Renal cortex interstitium (tissue), 11 donors: ENCODE measurements around the gene SIX6. TPM values are rescaled to one million over a fixed set of nuclear protein-coding genes. Genes with fewer than 3 reads are reported as not detected.

ENCODE experiments used
- DNase-seq, 11 donors: peaks; one replicate each; pipeline ENCODE4 v3.0.0-alpha.2; 2013; ENCODE audit warnings: low read depth in 9 of 11, low spot score in 4 of 11; ENCODE audit errors: extremely low read depth in 1 of 11
- polyA plus RNA-seq, 3 donors: library from polyadenylated mRNA; unstranded; fragments of 120-200 nt; gene quantifications; one replicate each; pipeline ENCODE4 v1.2.1, GENCODE V29; 2013; ENCODE audit not compliant: insufficient read length in 3 of 3

Gene SIX6
- polyA plus RNA-seq, 3 donors: 0.05 TPM; not detected in 2

GRCh38 chr14:60510951-60511599, 2.1 kb downstream of the SIX6 start:
- no peak for DNase-seq

GRCh38 chr14:60512126-60512525, 3.2 kb downstream of the SIX6 start:
- no peak for DNase-seq

- DNase-seq: no peak
Measured at GRCh38 chr14:60512973-60513571, 4.1 kb downstream of the SIX6 start.

GRCh38 chr14:60514378-60514740, 5.4 kb downstream of the SIX6 start:
- DNase-seq: no peak

GRCh38 chr14:60514741-60515491, 6.0 kb downstream of the SIX6 start:
- peak in 1 of 11 donors; percentile 29 for DNase-seq

- no peak for DNase-seq
Measured at GRCh38 chr14:60515511-60516289, 6.8 kb downstream of the SIX6 start.

- no peak for DNase-seq
Measured at GRCh38 chr14:60532442-60532841, 23.5 kb downstream of the SIX6 start.

GRCh38 chr14:60537663-60538062, 28.7 kb downstream of the SIX6 start:
- DNase-seq: no peak

- no peak for DNase-seq
Measured at GRCh38 chr14:60544659-60545058, 35.7 kb downstream of the SIX6 start.

GRCh38 chr14:60553808-60554207, 44.9 kb downstream of the SIX6 start:
- no peak for DNase-seq

GRCh38 chr14:60561845-60562746, 53.1 kb downstream of the SIX6 start:
- DNase-seq: peak; percentile 33 to 64 (median 45)

Other genes with a start within 250 kb of the SIX6 start
- 1 to 10 TPM in 1 of 3 donors, under 1 TPM in 2; 0.32 to 1.1 (median 0.76) TPM for gene C14orf39, start 23.1 kb upstream of the SIX6 start, polyA plus RNA-seq
- 10 to 100 TPM; 10.2 to 12.7 (median 11.9) TPM for gene SIX1, start 140.3 kb downstream of the SIX6 start, polyA plus RNA-seq
- gene SIX4, start 215.2 kb downstream of the SIX6 start, polyA plus RNA-seq: 1 to 10 TPM; 6.8 to 7.8 (median 7.7) TPM
- 10 to 100 TPM; 39.4 to 54.1 (median 47.2) TPM for gene MNAT1, start 225.6 kb downstream of the SIX6 start, polyA plus RNA-seq